Keratinocyte (primary cell): ENCODE measurements around the gene NEURL4. TPM values are rescaled to one million over a fixed set of nuclear protein-coding genes. Genes with fewer than 3 reads are reported as not detected.
"Not testable (repeated sequence)": the region's sequence is repeated elsewhere in the genome, so short reads cannot be mapped to it uniquely, and the experiment has no call there.

Source experiments
- DNase-seq: peaks from one replicate; pipeline ENCODE4 v3.0.0-alpha.2; 2011; ENCODE audit warnings: low read depth, missing footprints, low spot score
- FAIRE-seq: peaks from 2 replicates; lab custom pipeline; 2011; peaks lifted over from hg19 to GRCh38; lab: Jason Lieb, UNC
- H2AFZ ChIP-seq: 2 replicates; pipeline ENCODE4 v1.6.0; 2012; ENCODE audit warnings: low read length, control low read depth, inconsistent platforms; ENCODE audit not compliant: control insufficient read depth
- H3K27ac ChIP-seq: 2 replicates; pipeline ENCODE4 v1.5.1; 2011; ENCODE audit warnings: low read length; ENCODE audit not compliant: control insufficient read depth, insufficient read depth
- H3K27me3 ChIP-seq: 3 replicates; pipeline ENCODE4 v1.6.0; 2011; ENCODE audit warnings: low read length; ENCODE audit not compliant: control insufficient read depth, insufficient read depth; ENCODE audit errors: extremely low read depth
- H3K36me3 ChIP-seq, 2 experiments: 2 replicates in 1 of 2; 3 replicates in 1 of 2; pipeline ENCODE4 v1.5.1; 2011; ENCODE audit warnings: low read length in 2 of 2, mild to moderate bottlenecking in 1 of 2; ENCODE audit not compliant: control insufficient read depth in 2 of 2, insufficient read depth in 2 of 2; ENCODE audit errors: extremely low read depth in 1 of 2
- H3K4me1 ChIP-seq: 3 replicates; pipeline ENCODE4 v1.5.1; 2011; ENCODE audit warnings: low read length; ENCODE audit not compliant: control insufficient read depth, insufficient read depth; ENCODE audit errors: extremely low read depth
- H3K4me2 ChIP-seq: 3 replicates; pipeline ENCODE4 v1.6.0; 2011; ENCODE audit warnings: low read depth, low read length; ENCODE audit not compliant: control insufficient read depth, insufficient read depth; ENCODE audit errors: extremely low read depth
- H3K4me3 ChIP-seq, 3 experiments: fragments of 200-600 bp in 1 of 3; sonication (generic) in 1 of 3; 2 replicates in 2 of 3; 3 replicates in 1 of 3; pipeline ENCODE4 v1.5.1; 2011 to 2016; ENCODE audit warnings: low read length in 3 of 3, mild to moderate bottlenecking in 3 of 3, control low read depth in 2 of 3, inconsistent platforms in 1 of 3, low read depth in 1 of 3, mixed read lengths in 1 of 3, mixed run types in 1 of 3, moderate library complexity in 1 of 3; ENCODE audit not compliant: control insufficient read depth in 2 of 3, insufficient read depth in 2 of 3; ENCODE audit errors: extremely low read depth in 1 of 3
- H3K79me2 ChIP-seq: 2 replicates; pipeline ENCODE4 v1.6.0; 2012; ENCODE audit warnings: low read length; ENCODE audit not compliant: control insufficient read depth, insufficient read depth
- H3K9ac ChIP-seq: 3 replicates; pipeline ENCODE4 v1.6.0; 2011; ENCODE audit warnings: low read length; ENCODE audit not compliant: control insufficient read depth, insufficient read depth; ENCODE audit errors: extremely low read depth
- H3K9me1 ChIP-seq: 3 replicates; pipeline ENCODE4 v1.6.0; 2011; ENCODE audit warnings: low read length; ENCODE audit not compliant: control insufficient read depth, insufficient read depth; ENCODE audit errors: extremely low read depth
- H3K9me3 ChIP-seq: 2 replicates; pipeline ENCODE4 v1.5.1; 2012; ENCODE audit warnings: low read depth, low read length; ENCODE audit not compliant: control insufficient read depth
- H4K20me1 ChIP-seq: 3 replicates; pipeline ENCODE4 v1.6.0; 2011; ENCODE audit warnings: low read length; ENCODE audit not compliant: control insufficient read depth, insufficient read depth; ENCODE audit errors: extremely low read depth
- CTCF ChIP-seq, 3 experiments: IDR thresholded peaks in 1 of 3; conservative IDR thresholded peaks in 1 of 3; optimal IDR thresholded peaks in 1 of 3; 2 replicates in 2 of 3; 3 replicates in 1 of 3; pipeline versions ENCODE3 to v1.5.1; 2011; ENCODE audit warnings: low read length in 3 of 3, mild to moderate bottlenecking in 3 of 3, moderate library complexity in 2 of 3, control low read depth in 1 of 3, inconsistent platforms in 1 of 3; ENCODE audit not compliant: insufficient read depth in 2 of 3; ENCODE audit errors: extremely low read depth in 1 of 3
- EZH2 ChIP-seq: IDR thresholded peaks from one replicate; pipeline ENCODE4 v1.6.1; 2012; ENCODE audit warnings: inconsistent platforms, mild to moderate bottlenecking, low read length, moderate library complexity
- dilution Hi-C: fragments of 300-500 bp; cut with MboI; formaldehyde crosslinking; loops from one replicate; pipeline ENCODE4 v1.7.0; 2020; ENCODE audit warnings: low sequenced_read_pairs; ENCODE audit not compliant: extremely low pct_ligation_motif_present
- polyA plus RNA-seq, 5 experiments: library from polyadenylated mRNA; depleted of rRNA in 3 of 5; stranded (reverse) in 3 of 5; stranded (forward) in 1 of 5; unstranded in 1 of 5; fragments of >200 nt; gene quantifications; 1 replicate in 1 of 5; 2 replicates in 3 of 5; 3 replicates in 1 of 5; pipeline versions ENCODE4 v1.2.1 to v1.2.3, GENCODE V29; 2011 to 2012; ENCODE audit warnings: missing spikeins in 2 of 5, low read depth in 1 of 5, low replicate concordance in 1 of 5

NEURL4 gene
- polyA plus RNA-seq, 1 donor (not counting 4 experiments of a cell fraction or from before 2014, with no cell fraction given), result 11.3 TPM

GRCh38 chr17:7340179-7340578 lies 11.0 kb upstream of the NEURL4 start:
- peaks cover 18% of the 10 kb centered on the region for H3K27me3 ChIP-seq
- no peak for FAIRE-seq
- dilution Hi-C loops, result no loop called here

GRCh38 chr17:7337600-7337999 lies 8.5 kb upstream of the NEURL4 start:
- H3K4me3 ChIP-seq, H3K4me1 ChIP-seq, H3K9me3 ChIP-seq, H3K9me1 ChIP-seq, H2AFZ ChIP-seq, FAIRE-seq, H3K36me3 ChIP-seq, H4K20me1 ChIP-seq, DNase-seq, H3K27ac ChIP-seq, dilution Hi-C loops, H3K4me2 ChIP-seq, H3K27me3 ChIP-seq, H3K79me2 ChIP-seq, H3K9ac ChIP-seq: not testable (repeated sequence)

More at GRCh38 chr17:7340179-7340578, 11.0 kb upstream of the NEURL4 start:
- Histone ChIP-seq H3K79me2 (no peaks in the 10 kb centered on the region), H3K27ac (no peak overlapping the region), H3K4me1 (no peaks in the 10 kb centered on the region), H3K9me1 (no peaks in the 10 kb centered on the region), H3K4me2 (no peak overlapping the region), H3K4me3 (no peak overlapping the region), H3K9me3 (no peaks in the 10 kb centered on the region), H2AFZ (no peak overlapping the region), H3K9ac (no peak overlapping the region), H4K20me1 (no peaks in the 10 kb centered on the region), H3K36me3 (no peaks in the 10 kb centered on the region)
- DNase-seq, result no peak
- no peak for TF ChIP-seq CTCF (optimal IDR thresholded peaks at IDR 0.05 in 1 of 3, IDR thresholded peaks at IDR 0.05 in 1 of 3, conservative IDR thresholded peaks at IDR 0.05 in 1 of 3; ENCODE audit: extremely low read depth in 1 of 3, insufficient read depth in 2 of 3, low read length in 3 of 3)
- no peak for TF ChIP-seq EZH2
